ENCODE results near the gene RAD18. TPM values are rescaled to one million over a fixed set of nuclear protein-coding genes. Genes with fewer than 3 reads are reported as not detected.

RAD18 gene, protein sequence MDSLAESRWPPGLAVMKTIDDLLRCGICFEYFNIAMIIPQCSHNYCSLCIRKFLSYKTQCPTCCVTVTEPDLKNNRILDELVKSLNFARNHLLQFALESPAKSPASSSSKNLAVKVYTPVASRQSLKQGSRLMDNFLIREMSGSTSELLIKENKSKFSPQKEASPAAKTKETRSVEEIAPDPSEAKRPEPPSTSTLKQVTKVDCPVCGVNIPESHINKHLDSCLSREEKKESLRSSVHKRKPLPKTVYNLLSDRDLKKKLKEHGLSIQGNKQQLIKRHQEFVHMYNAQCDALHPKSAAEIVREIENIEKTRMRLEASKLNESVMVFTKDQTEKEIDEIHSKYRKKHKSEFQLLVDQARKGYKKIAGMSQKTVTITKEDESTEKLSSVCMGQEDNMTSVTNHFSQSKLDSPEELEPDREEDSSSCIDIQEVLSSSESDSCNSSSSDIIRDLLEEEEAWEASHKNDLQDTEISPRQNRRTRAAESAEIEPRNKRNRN
- total RNA-seq (1 to 10 TPM; 1.3 to 2.3 (median 2.2) TPM), polyA plus RNA-seq (1 to 10 TPM in 2 of 3 donors, under 1 TPM in 1; 0.51 to 2.5 (median 1.2) TPM)
- long read RNA-seq, donor 1: 0 reads
- long read RNA-seq, donor 2, partial matches to known transcripts: 0 of 2 reads
- long read RNA-seq, donor 2, other reads (novel, unspliced or antisense): 2 of 2 reads

DNA sequence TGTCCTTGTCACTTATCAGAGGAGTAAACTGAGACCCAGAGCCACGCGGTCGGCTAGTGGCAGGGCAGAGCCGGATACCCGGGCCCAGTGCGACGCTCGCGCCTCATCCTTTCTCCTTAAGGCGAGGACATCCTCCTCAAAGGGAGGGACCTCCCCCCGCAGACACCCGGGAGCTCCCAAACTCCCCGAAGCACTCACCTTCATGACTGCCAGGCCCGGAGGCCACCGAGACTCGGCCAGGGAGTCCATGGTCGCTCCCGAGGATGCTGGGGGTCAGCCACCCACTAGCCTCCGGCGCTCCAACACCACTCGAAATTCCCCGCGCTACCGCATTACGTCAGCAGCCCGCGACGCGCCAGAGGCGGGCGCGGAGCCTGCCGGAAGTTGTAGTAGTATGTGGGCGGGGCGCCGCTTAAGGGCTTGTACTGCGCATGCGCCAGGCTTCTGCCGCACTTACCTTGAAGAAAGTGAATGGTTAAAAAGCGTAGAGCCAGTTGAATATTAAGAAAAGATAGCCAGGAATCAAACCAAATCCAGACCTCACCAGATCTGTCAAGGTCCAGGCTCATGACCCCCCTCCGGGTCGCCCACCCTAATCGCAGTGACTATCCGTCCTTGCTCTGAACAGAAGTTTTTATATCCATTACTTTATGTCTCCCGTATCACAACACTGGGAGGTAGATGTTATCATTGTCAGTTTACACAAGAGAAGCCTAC lies at the start of gene RAD18:
RAD18 (minus strand) TSS at position 336 of the 717 bp plus-strand sequence; CDS start at position 249, 87 bp downstream.
- ATAC-seq (peak; percentile 97 to 100 (median 98)), DNase-seq (peak; percentile 90 to 96)
- peaks cover 11% of the 10 kb centered on the region for H3K4me1 ChIP-seq
- WGBS, 3 donors: 0 to 1% (median 0%) methylated on average over 40 to 45 of the region's 45 CpGs
- H3K36me3 ChIP-seq (ENCODE audit: insufficient read depth in 1 of 2, low read depth in 1 of 2): peaks cover 0 to 4% of the 10 kb centered on the region in 2 donors
- H3K4me3 ChIP-seq: peak within 1 kb of the TSS; percentile 81
- H3K27me3 ChIP-seq (ENCODE audit: insufficient read depth in 3 of 3, low read length in 2 of 3): no peaks in the 10 kb centered on the region
- no peaks in the 10 kb centered on the region for H3K9me3 ChIP-seq
- intact Hi-C loops (cut with DNase I): loop anchor here in 1 of 2 donors (10.0 kb wide), 1 partner anchor 298 kb away; no protein-coding TSS in a partner anchor
- H3K27ac ChIP-seq: peak within 1 kb of the TSS; percentile 85
- TF ChIP-seq, protein P1, sequence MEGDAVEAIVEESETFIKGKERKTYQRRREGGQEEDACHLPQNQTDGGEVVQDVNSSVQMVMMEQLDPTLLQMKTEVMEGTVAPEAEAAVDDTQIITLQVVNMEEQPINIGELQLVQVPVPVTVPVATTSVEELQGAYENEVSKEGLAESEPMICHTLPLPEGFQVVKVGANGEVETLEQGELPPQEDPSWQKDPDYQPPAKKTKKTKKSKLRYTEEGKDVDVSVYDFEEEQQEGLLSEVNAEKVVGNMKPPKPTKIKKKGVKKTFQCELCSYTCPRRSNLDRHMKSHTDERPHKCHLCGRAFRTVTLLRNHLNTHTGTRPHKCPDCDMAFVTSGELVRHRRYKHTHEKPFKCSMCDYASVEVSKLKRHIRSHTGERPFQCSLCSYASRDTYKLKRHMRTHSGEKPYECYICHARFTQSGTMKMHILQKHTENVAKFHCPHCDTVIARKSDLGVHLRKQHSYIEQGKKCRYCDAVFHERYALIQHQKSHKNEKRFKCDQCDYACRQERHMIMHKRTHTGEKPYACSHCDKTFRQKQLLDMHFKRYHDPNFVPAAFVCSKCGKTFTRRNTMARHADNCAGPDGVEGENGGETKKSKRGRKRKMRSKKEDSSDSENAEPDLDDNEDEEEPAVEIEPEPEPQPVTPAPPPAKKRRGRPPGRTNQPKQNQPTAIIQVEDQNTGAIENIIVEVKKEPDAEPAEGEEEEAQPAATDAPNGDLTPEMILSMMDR (IDR thresholded peaks at IDR 0.05): no peak

DNA sequence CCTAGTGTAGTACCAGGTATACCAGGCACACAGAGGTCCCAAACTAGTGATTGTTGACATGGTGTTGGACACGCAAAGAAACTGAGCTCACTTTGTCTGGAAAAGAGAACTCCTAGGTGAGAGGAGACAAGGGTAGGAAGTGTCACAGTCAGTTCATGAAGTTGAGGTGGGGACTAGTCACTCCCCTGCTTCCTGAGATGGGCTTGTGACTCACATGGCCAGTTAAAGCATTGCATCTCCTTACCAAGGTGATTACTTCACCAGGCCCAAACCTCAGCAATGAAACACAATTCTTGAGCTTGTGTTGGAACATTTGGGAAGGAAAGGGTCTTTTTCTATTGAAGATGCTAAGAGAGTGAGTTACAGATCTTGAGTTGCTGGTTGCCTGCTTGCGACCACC lies 49.2 kb upstream of the RAD18 start:
- ATAC-seq: no peak
- TF ChIP-seq, protein P1 (IDR thresholded peaks at IDR 0.05): no peak
- H3K4me3 ChIP-seq: no peak overlapping the region
- WGBS, 3 donors: 93 to 100% (median 98%) methylated on average over 2 of the region's 2 CpGs
- no peak overlapping the region for H3K27ac ChIP-seq
- H3K27me3 ChIP-seq (ENCODE audit: insufficient read depth in 3 of 3, low read length in 2 of 3): no peaks in the 10 kb centered on the region
- peaks cover 0 to 9% of the 10 kb centered on the region in 2 donors for H3K36me3 ChIP-seq (ENCODE audit: insufficient read depth in 1 of 2, low read depth in 1 of 2)
- H3K9me3 ChIP-seq: no peaks in the 10 kb centered on the region
- no peaks in the 10 kb centered on the region for H3K4me1 ChIP-seq
- no peak for DNase-seq
- intact Hi-C loops (cut with DNase I): no loop called here

DNA sequence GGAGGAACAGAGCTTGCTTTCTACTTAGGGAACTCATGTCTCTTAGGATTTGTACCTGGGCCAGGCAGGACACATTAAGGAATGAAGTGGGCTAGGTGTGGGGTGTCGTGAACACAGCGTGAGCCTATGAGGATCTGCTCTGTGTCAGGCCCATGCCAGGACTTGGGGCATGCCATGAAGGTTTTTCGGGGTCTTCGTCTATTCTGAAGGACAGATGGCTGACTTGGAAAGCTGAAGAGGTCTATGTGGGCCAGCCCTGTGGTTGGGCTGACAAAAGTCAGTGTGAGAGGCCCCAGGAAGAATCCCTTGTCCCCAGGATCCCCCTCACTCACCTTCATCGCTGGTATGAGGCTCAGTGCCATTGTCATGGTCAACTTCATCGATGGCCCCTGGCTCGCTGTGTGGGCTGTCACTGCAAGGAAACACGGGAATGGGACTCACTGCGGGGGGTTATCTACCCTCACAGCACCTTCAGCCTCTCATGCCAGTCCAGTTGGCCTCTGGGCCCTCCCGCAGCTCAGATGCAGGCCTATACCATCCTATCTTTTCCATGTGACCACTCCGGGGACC lies 46.8 kb upstream of the RAD18 start:
- TF ChIP-seq, protein P1 (IDR thresholded peaks at IDR 0.05): no peak
- Histone ChIP-seq H3K27ac (no peak overlapping the region), H3K36me3 (ENCODE audit: insufficient read depth in 1 of 2, low read depth in 1 of 2) (peaks cover 0 to 9% of the 10 kb centered on the region in 2 donors), H3K4me3 (no peak overlapping the region), H3K27me3 (ENCODE audit: insufficient read depth in 3 of 3, low read length in 2 of 3) (no peaks in the 10 kb centered on the region), H3K9me3 (no peaks in the 10 kb centered on the region), H3K4me1 (no peaks in the 10 kb centered on the region)
- DNase-seq: no peak
- ATAC-seq: no peak
- 95 to 97% (median 96%) methylated on average over 11 of the region's 11 CpGs for WGBS, 3 donors
- intact Hi-C loops (cut with DNase I): no loop called here

DNA sequence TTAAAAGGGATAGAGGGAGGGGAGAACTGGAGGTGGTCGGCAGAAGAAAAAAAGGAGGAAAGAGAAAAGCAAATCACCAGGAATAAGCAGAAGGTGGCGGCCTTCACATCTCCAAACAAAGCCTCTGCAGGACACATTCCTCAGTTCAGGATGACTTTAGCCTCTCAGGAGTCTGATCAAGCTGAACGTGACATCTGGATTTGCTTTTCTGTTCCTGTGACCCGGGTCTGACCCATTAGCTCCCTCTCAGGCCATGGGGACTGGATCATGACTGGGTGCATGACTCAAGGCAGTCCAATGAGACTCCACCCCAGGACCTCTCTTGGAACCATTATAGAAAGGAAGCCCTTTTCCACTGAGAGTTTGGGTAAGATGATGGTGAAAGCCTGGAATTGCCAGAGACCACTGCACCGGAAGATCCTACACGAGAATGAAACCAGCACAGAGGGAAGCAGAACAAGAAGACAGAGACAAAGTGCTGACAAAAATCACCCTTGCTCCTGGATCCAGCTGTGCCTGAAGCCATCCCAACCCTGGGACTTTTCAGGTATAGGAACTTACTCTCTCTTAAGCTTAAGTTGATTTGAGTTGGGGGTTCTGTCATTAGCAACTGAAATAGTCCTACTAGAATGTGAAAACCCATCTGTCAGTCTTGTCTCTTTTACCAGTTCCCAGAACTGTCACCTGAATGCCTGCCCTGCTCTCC lies 45.4 kb upstream of the RAD18 start:
- TF ChIP-seq, protein P1 (IDR thresholded peaks at IDR 0.05): no peak
- no peaks in the 10 kb centered on the region for H3K4me1 ChIP-seq
- H3K36me3 ChIP-seq (ENCODE audit: insufficient read depth in 1 of 2, low read depth in 1 of 2): peaks cover 0 to 9% of the 10 kb centered on the region in 2 donors
- 58 to 66% (median 61%) methylated on average over 6 of the region's 6 CpGs for WGBS, 3 donors
- no peak overlapping the region for H3K27ac ChIP-seq
- DNase-seq (no peak), ATAC-seq (no peak)
- intact Hi-C loops (cut with DNase I): no loop called here
- H3K9me3 ChIP-seq: no peaks in the 10 kb centered on the region
- no peak overlapping the region for H3K4me3 ChIP-seq
- H3K27me3 ChIP-seq (ENCODE audit: insufficient read depth in 3 of 3, low read length in 2 of 3): no peaks in the 10 kb centered on the region

Data from psoas muscle (tissue), 8 donors.